ENCODE results near the gene THBS4.

The THBS4 gene

DNA sequence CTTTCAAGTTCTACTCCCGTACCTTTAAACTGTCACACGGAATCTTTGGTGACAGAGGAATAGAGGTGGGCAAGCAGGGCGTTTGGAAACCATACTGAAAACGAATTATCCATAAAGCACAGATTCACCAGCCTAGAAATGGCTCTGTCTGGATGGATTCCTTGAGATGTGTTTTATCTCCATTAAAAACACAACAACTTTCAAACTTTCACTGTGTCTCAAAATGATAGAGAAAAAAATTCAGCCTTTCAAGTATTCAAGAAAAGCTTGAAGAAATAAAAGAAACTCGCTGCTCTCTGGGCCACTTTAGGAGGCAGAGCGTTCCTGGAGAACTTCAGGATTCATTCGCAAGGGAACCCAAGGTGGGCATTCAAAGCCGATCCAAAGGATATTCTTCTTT lies 589 bp upstream of the THBS4 start:
- no peaks in the 10 kb centered on the region for H4K20me1 ChIP-seq (ENCODE audit: control insufficient read depth, insufficient read depth, low read depth, low read length)
- H3K27ac ChIP-seq (ENCODE audit: low read depth, low read length) = no peak overlapping the region
- peaks cover 13% of the 10 kb centered on the region for H3K4me1 ChIP-seq (ENCODE audit: control insufficient read depth, low read length)
- TF ChIP-seq EZH2phosphoT487 (IDR thresholded peaks at IDR 0.05; ENCODE audit: borderline replicate concordance, low read length) = no peak
- TF ChIP-seq, protein P1, sequence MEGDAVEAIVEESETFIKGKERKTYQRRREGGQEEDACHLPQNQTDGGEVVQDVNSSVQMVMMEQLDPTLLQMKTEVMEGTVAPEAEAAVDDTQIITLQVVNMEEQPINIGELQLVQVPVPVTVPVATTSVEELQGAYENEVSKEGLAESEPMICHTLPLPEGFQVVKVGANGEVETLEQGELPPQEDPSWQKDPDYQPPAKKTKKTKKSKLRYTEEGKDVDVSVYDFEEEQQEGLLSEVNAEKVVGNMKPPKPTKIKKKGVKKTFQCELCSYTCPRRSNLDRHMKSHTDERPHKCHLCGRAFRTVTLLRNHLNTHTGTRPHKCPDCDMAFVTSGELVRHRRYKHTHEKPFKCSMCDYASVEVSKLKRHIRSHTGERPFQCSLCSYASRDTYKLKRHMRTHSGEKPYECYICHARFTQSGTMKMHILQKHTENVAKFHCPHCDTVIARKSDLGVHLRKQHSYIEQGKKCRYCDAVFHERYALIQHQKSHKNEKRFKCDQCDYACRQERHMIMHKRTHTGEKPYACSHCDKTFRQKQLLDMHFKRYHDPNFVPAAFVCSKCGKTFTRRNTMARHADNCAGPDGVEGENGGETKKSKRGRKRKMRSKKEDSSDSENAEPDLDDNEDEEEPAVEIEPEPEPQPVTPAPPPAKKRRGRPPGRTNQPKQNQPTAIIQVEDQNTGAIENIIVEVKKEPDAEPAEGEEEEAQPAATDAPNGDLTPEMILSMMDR (IDR thresholded peaks at IDR 0.05; ENCODE audit: low read depth, low read length, poor library complexity, severe bottlenecking) = no peak
- H3K9me2 ChIP-seq (replicated peaks; ENCODE audit: control insufficient read depth, low read length) = no peaks in the 10 kb centered on the region
- no peaks in the 10 kb centered on the region for H3K9me3 ChIP-seq (ENCODE audit: control insufficient read depth, insufficient read depth, low read length)
- no peak overlapping the region for H3K4me3 ChIP-seq (ENCODE audit: low read length)
- H3K4me2 ChIP-seq (ENCODE audit: low read length) = no peak overlapping the region
- no peaks in the 10 kb centered on the region for H3K36me3 ChIP-seq (ENCODE audit: control insufficient read depth, low read length)
- H3F3A ChIP-seq (ENCODE audit: control insufficient read depth, insufficient read depth) = no peaks in the 10 kb centered on the region
- H3K27me3 ChIP-seq (ENCODE audit: control insufficient read depth, low read length) = no peaks in the 10 kb centered on the region
- H3K79me2 ChIP-seq (ENCODE audit: control insufficient read depth, low read length) = no peaks in the 10 kb centered on the region

DNA sequence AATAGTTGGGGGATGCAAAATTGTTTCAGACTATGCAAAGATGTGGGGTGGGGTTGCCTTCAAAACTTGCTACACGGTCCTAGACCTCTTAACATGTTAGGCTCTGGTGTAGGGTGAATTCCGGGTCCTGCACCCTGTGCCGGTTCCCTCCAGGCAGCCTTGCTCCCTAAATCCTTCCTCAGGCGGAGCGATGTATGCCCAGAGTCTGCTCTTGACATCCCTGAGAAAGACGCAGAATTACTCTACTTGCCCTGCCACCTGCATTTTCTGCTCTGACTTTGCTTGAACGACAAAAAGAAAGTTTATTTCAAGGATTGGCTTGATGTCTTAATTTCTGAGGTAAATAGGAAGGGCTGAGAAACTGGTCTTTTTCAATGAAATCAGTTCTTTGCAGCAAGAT lies 691 bp downstream of the THBS4 start:
- TF ChIP-seq EZH2phosphoT487 (IDR thresholded peaks at IDR 0.05; ENCODE audit: borderline replicate concordance, low read length) = no peak
- TF ChIP-seq, protein P1 (IDR thresholded peaks at IDR 0.05; ENCODE audit: low read depth, low read length, poor library complexity, severe bottlenecking) = no peak
- H3K27ac ChIP-seq (ENCODE audit: low read depth, low read length) = no peak overlapping the region
- no peaks in the 10 kb centered on the region for H3K9me2 ChIP-seq (replicated peaks; ENCODE audit: control insufficient read depth, low read length)
- H3K36me3 ChIP-seq (ENCODE audit: control insufficient read depth, low read length) = no peaks in the 10 kb centered on the region
- H3K9me3 ChIP-seq (ENCODE audit: control insufficient read depth, insufficient read depth, low read length) = no peaks in the 10 kb centered on the region
- H3K4me1 ChIP-seq (ENCODE audit: control insufficient read depth, low read length) = peaks cover 13% of the 10 kb centered on the region
- H3K4me3 ChIP-seq (ENCODE audit: low read length) = no peak overlapping the region
- H3K27me3 ChIP-seq (ENCODE audit: control insufficient read depth, low read length) = no peaks in the 10 kb centered on the region
- H4K20me1 ChIP-seq (ENCODE audit: control insufficient read depth, insufficient read depth, low read depth, low read length) = no peaks in the 10 kb centered on the region
- H3K79me2 ChIP-seq (ENCODE audit: control insufficient read depth, low read length) = no peaks in the 10 kb centered on the region
- H3F3A ChIP-seq (ENCODE audit: control insufficient read depth, insufficient read depth) = no peaks in the 10 kb centered on the region
- no peak overlapping the region for H3K4me2 ChIP-seq (ENCODE audit: low read length)

DNA sequence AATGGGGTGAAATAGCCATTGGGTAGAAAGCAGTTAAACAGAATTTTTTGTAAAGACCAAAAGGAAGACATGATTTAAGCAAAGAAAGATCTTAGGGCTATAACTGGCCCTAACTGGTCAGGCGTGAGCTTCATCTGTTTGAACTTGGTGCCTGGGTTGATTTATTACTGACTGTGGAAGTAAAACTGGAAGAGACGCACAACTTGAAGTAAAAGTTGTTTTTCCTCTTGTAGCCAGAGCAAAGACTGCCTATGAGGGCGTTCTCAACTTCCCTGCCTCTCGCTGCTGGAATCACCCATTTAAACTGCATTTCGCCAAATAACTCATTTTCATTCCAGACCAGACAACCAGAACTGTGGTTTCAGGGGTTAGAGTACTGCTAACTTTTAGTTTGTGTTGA lies 1.5 kb downstream of the THBS4 start:
- TF ChIP-seq EZH2phosphoT487 (IDR thresholded peaks at IDR 0.05; ENCODE audit: borderline replicate concordance, low read length) = no peak
- TF ChIP-seq, protein P1 (IDR thresholded peaks at IDR 0.05; ENCODE audit: low read depth, low read length, poor library complexity, severe bottlenecking) = no peak
- H3K36me3 ChIP-seq (ENCODE audit: control insufficient read depth, low read length) = no peaks in the 10 kb centered on the region
- H3K4me3 ChIP-seq (ENCODE audit: low read length) = no peak overlapping the region
- H3K9me2 ChIP-seq (replicated peaks; ENCODE audit: control insufficient read depth, low read length) = no peaks in the 10 kb centered on the region
- H3K9me3 ChIP-seq (ENCODE audit: control insufficient read depth, insufficient read depth, low read length) = no peaks in the 10 kb centered on the region
- H3K4me2 ChIP-seq (ENCODE audit: low read length) = no peak overlapping the region
- H3K79me2 ChIP-seq (ENCODE audit: control insufficient read depth, low read length) = no peaks in the 10 kb centered on the region
- H3K27ac ChIP-seq (ENCODE audit: low read depth, low read length) = no peak overlapping the region
- H3K27me3 ChIP-seq (ENCODE audit: control insufficient read depth, low read length) = no peaks in the 10 kb centered on the region
- peaks cover 13% of the 10 kb centered on the region for H3K4me1 ChIP-seq (ENCODE audit: control insufficient read depth, low read length)
- H3F3A ChIP-seq (ENCODE audit: control insufficient read depth, insufficient read depth) = no peaks in the 10 kb centered on the region
- H4K20me1 ChIP-seq (ENCODE audit: control insufficient read depth, insufficient read depth, low read depth, low read length) = no peaks in the 10 kb centered on the region

DNA sequence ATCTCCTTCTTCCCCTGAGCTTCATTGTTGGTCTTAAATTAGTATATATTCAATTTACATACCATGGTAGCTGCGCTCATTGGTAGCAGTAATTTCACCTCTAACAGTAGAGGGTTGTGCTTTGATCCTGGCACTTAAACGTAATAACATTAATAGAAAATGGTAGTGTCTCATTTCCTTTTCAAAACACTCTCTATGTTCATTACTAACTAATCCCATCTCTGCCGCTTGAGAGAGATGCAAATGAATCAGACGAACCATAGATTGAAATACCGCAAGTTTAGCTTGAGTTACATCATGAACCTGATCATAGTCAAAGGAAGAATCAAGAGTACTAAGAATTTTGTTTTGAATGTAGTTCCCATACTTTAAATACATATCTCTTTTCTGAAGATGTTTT lies 2.2 kb downstream of the THBS4 start:
- Histone ChIP-seq H3K36me3 (ENCODE audit: control insufficient read depth, low read length) (no peaks in the 10 kb centered on the region), H3K27ac (ENCODE audit: low read depth, low read length) (no peak overlapping the region), H3K4me3 (ENCODE audit: low read length) (no peak overlapping the region), H3K4me1 (ENCODE audit: control insufficient read depth, low read length) (peaks cover 13% of the 10 kb centered on the region), H3F3A (ENCODE audit: control insufficient read depth, insufficient read depth) (no peaks in the 10 kb centered on the region), H3K9me2 (replicated peaks; ENCODE audit: control insufficient read depth, low read length) (no peaks in the 10 kb centered on the region), H3K4me2 (ENCODE audit: low read length) (peak overlapping the region; percentile 7; the same call in 1 of the 2 replicates), H3K27me3 (ENCODE audit: control insufficient read depth, low read length) (no peaks in the 10 kb centered on the region), H4K20me1 (ENCODE audit: control insufficient read depth, insufficient read depth, low read depth, low read length) (no peaks in the 10 kb centered on the region), H3K9me3 (ENCODE audit: control insufficient read depth, insufficient read depth, low read length) (no peaks in the 10 kb centered on the region), H3K79me2 (ENCODE audit: control insufficient read depth, low read length) (no peaks in the 10 kb centered on the region)
- TF ChIP-seq, protein P1 (IDR thresholded peaks at IDR 0.05; ENCODE audit: low read depth, low read length, poor library complexity, severe bottlenecking) = no peak
- TF ChIP-seq EZH2phosphoT487 (IDR thresholded peaks at IDR 0.05; ENCODE audit: borderline replicate concordance, low read length) = no peak
